AG10803 (cell line): Measurements from ENCODE around the gene PTH1R.
A peak's percentile ranks its signal among the peaks of the same experiment; 100 is the strongest.

Experiments used
- DNase-seq: peaks from one replicate; pipeline ENCODE4 v3.0.0; 2010; ENCODE audit warnings: low read depth
- H3K4me3 ChIP-seq: 2 replicates; pipeline ENCODE4 v1.5.1; 2011; ENCODE audit warnings: mild to moderate bottlenecking, low read length, control low read depth
- CTCF ChIP-seq: conservative IDR thresholded peaks from 2 replicates; pipeline ENCODE4 v1.5.1; 2011; ENCODE audit warnings: mild to moderate bottlenecking, low read length, control low read depth, inconsistent platforms

PTH1R gene

GRCh38 chr3:46845397-46845859 lies 32.1 kb upstream of the PTH1R start:
- DNase-seq = peak; percentile 92

GRCh38 chr3:46845860-46846623 lies 31.5 kb upstream of the PTH1R start:
- DNase-seq = peak; percentile 82
- peak; percentile 24 for TF ChIP-seq CTCF
- peak overlapping the region; percentile 58 for H3K4me3 ChIP-seq

More at GRCh38 chr3:46845397-46845859, 32.1 kb upstream of the PTH1R start:
- no peak for TF ChIP-seq CTCF
- peak overlapping the region; percentile 53 for H3K4me3 ChIP-seq

GRCh38 chr3:46846624-46847542 lies 30.6 kb upstream of the PTH1R start:
- no peak for TF ChIP-seq CTCF
- peak overlapping the region; percentile 58 for H3K4me3 ChIP-seq
- DNase-seq = no peak

GRCh38 chr3:46847744-46848143 lies 29.8 kb upstream of the PTH1R start:
- H3K4me3 ChIP-seq = no peak overlapping the region
- no peak for DNase-seq
- no peak for TF ChIP-seq CTCF

GRCh38 chr3:46848271-46849044 lies 29.1 kb upstream of the PTH1R start:
- TF ChIP-seq CTCF = peak; percentile 56
- DNase-seq = peak; percentile 38

GRCh38 chr3:46849045-46849631 lies 28.4 kb upstream of the PTH1R start:
- no peak overlapping the region for H3K4me3 ChIP-seq
- no peak for TF ChIP-seq CTCF
- DNase-seq = no peak

More at GRCh38 chr3:46848271-46849044, 29.1 kb upstream of the PTH1R start:
- no peak overlapping the region for H3K4me3 ChIP-seq
